HG02571 (cell line): ENCODE measurements around the gene ACADVL.
"Not testable (repeated sequence)": the region's sequence is repeated elsewhere in the genome, so short reads cannot be mapped to it uniquely, and the experiment has no call there.

Experiments
- ATAC-seq: cut with Tn5 transposase; IDR thresholded peaks from one replicate; pipeline ENCODE4 v1.9.1; 2021; ENCODE audit warnings: mild to moderate bottlenecking, moderate library complexity; ENCODE audit not compliant: unreplicated experiment

ACADVL gene

DNA sequence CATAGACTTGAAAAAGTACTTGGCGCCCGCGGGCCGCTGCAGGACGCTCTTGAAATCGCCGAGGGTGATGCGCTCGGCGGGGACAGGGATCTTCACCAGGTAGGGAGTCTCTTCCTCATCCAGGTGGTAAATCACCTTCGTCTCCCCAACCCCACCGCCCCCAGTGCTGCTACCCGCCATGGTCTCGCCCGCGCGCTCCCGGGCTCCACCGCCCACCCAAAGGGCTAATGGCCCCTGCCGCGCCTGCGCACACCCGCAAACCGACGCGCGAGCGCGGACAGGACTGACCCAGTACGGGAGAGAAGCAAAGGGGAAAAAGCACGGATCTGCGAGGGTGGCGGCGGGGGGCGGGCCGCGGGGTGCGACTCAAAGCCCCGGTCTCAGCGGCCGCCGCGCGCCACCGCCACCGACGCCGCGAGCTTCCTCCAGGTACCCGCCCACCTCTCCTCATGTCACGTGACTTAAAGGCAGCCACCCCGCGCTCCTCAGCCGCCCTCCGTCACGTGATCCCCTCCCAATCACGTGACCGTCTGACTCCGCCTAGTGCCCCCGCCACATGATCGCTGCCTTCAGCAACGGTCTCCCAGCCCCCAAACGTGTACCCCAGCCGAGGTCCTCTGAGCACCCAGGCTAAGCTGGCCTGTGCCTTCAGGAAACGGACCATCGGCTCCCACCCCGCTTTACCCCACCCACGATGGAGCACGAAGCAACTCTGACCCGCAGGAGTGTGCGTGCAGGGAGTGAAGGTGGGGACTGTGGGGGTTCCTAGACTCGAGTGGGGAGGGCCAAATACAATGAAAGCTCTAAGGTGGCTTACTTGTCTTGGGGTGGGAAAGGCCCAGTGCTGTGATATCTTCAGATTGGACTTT, 14.6 kb downstream of the ACADVL start, which contains the start of gene DVL2:
TSS of gene DVL2 (minus strand) at position 435 of the 869 bp plus-strand sequence. CDS start at position 180, 255 bp downstream.
- peak; percentile 46 for ATAC-seq

DNA sequence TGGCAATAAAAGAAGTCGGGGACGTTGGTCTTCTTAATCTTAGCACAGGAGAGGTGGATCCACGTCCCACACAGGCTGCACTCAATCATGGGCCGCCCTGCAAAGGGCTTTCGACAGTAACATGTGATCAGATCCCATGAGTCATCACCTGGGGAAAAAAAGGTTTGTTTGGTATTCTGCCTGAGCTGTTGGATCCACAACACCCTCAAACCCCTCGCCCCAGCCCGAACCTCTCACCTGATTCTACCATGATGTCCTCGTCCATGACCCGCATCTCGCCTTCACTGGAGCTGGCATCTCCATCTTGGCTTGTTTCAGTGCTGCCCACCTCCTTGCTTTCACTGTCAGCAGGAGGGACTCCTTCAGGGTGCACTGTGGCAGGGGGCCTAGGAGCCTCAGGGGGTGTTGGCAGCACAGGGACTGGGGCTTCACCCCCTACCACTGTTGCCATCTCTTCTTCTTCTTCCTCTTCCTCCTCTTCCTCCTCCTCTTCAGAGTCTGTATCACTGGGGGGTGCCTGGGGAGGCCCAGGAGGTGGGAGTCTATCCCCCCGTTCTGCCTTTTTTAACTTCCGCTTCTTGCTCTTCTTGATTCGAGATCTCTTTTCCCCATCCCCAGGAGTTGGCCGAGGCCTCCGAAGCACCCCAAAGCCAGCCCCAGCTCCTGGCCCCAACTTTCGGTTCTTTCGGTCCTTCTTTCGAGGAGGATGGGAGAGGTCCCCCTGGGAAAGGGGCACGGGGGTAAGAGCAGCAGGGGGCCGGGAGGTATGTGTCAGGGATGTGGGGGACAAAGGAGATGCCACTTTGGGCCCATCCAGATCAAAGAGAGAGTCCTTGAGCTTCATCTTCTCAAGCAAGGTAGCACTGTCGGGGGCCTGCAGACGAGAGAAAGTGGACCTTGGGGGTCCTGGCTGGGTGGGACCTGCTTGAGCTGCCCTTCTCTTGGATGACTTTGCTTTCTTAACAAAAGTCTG, 16.2 kb downstream of the ACADVL start:
- no peak for ATAC-seq

DNA sequence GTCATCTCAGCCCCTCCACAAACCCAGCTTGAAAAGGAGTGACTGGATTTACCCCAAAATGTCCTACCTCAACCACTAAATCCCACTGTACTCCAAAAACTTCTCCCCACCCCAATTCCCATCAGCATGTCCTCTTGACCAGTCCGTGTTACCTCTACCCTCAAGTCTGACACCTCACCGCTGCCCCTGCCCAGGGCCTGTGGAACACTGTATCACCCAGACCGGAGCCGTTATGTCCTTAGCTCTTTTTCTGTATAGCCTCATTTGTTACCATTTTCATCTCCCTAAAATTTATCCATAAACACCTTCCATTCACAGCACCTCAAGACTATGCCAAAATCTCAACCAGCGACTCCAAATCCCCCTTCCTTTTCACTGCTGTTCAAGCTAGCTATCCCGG, 17.1 kb downstream of the ACADVL start:
- ATAC-seq = no peak

DNA sequence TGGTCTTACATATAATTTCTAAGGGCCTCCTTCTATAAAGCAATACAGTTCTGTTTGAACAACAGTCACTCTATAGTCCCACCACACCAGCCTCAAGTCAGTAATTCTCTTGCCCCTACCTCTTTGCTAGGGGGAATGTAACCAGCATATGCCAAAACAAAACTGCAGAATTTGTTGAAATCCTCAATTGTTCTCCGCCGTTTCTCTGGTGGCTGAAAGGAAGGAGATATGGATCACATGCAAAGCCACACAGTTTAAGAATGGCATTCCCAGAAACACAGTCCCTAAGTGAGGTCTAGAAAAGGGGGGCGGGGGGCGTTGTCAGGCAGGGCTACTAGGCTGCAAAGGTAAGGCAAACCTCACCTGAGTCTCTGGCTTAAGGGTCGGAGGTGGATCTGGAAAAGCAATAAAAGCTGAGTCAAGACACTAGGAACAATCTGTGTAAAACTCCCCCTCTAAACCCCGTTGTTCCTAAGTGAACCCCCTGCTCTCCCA, 17.6 kb downstream of the ACADVL start:
- ATAC-seq = no peak

- no peak for ATAC-seq
Measured at GRCh38 chr17:7237761-7238419, 18.2 kb downstream of the ACADVL start.

- no peak for ATAC-seq
Measured at GRCh38 chr17:7238420-7239090, 18.8 kb downstream of the ACADVL start.

- ATAC-seq = peak; percentile 48
Measured at GRCh38 chr17:7239091-7240027, 19.6 kb downstream of the ACADVL start, which contains the start of gene PHF23. PHF23 (minus strand) TSS chr17:7239457; CDS start chr17:7239279, 178 bp downstream.

- ATAC-seq = no peak
Measured at GRCh38 chr17:7240375-7240774, 20.6 kb downstream of the ACADVL start.

DNA sequence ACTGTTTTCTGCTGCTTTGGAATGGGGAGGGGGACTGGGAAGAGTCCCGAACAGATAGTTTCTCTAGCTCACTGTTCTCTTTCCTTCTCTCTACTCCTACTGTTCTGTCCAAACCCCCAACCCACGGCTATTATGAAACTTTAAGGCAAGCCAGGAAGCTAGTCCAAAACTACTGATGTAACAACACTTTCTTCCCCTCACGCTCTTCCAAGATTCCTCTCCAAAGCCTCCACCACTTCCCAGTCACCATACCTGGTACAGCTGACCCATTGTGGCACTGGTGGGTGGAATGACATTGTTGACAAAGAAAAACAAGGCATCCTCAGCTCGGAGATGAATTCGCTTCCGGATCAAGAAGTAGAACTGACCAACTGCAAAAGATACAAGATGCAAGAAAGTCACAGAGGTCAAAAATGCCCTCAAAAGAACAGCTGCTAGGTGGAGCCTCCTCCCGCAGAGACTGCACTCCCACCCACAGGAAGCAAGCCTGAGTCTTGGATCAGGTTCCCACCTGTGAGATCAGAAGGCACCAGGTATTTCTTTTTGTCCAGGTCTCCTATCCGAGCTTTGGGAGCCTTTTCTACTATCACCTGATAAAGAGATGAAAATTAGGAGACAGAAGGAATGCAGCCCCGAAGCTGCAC, 21.5 kb downstream of the ACADVL start:
- ATAC-seq = no peak

GRCh38 chr17:7241783-7242716, 22.3 kb downstream of the ACADVL start, which contains the start of gene GABARAP:
GABARAP (minus strand) TSS chr17:7242449; CDS start chr17:7242330, 119 bp downstream.
- ATAC-seq = no peak

- peak; percentile 38 for ATAC-seq
Measured at GRCh38 chr17:7242717-7243452, 23.1 kb downstream of the ACADVL start.

GRCh38 chr17:7243453-7243729, 23.7 kb downstream of the ACADVL start:
- ATAC-seq = no peak

GRCh38 chr17:7243838-7244237, 24.1 kb downstream of the ACADVL start:
- not testable (repeated sequence) for ATAC-seq

GRCh38 chr17:7246779-7247178, 27.0 kb downstream of the ACADVL start:
- no peak for ATAC-seq

GRCh38 chr17:7248796-7249195, 29.1 kb downstream of the ACADVL start:
- ATAC-seq = no peak

DNA sequence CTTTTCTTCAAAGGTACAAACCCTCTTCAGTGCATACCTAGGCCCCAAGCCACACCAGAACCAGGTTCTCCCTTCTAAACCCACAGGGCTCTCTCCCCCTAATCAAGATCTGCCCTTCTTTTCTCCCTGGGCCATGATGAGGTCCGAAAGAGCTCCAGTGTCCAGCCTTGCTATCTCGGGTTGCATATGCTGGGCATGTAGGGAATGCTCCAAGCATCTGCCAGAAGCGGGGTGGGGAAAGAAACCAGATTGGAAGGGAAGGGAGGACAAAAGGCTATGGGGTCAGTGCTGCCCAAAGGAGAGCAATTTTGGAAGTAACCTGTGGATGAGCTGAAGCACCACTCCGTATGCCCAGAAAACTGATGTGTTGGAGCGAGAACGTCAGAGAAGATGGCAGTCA, 29.5 kb downstream of the ACADVL start:
- no peak for ATAC-seq

GRCh38 chr17:7249830-7250229, 30.1 kb downstream of the ACADVL start:
- no peak for ATAC-seq
